Lower lobe of right lung (tissue), 2 donors: ENCODE measurements around the gene LECT2. TPM values are rescaled to one million over a fixed set of nuclear protein-coding genes. Genes with fewer than 3 reads are reported as not detected.
A peak's percentile ranks its signal among the peaks of the same experiment; 100 is the strongest.

Source experiments
- ATAC-seq, 2 donors: fragments of 200-7000 bp; cut with Tn5 transposase; one replicate each; pipeline ENCODE4 v1.9.1; 2020 to 2022; ENCODE audit warnings: mild to moderate bottlenecking in 2 of 2, moderate library complexity in 2 of 2
- DNase-seq: peaks from one replicate; pipeline ENCODE4 v3.0.0-alpha.2; 2020
- H3K27ac ChIP-seq: fragments of 200-600 bp; one replicate; pipeline ENCODE4 v1.8.0; 2022
- H3K27me3 ChIP-seq: fragments of 200-600 bp; one replicate; pipeline ENCODE4 v1.8.0; 2022; ENCODE audit warnings: low read depth
- H3K36me3 ChIP-seq: fragments of 200-600 bp; one replicate; pipeline ENCODE4 v1.8.0; 2022; ENCODE audit warnings: mild to moderate bottlenecking
- H3K4me1 ChIP-seq: fragments of 200-600 bp; one replicate; pipeline ENCODE4 v1.8.0; 2022
- H3K4me3 ChIP-seq: fragments of 200-600 bp; one replicate; pipeline ENCODE4 v1.8.0; 2022; ENCODE audit warnings: mild to moderate bottlenecking
- H3K9me3 ChIP-seq: fragments of 200-600 bp; one replicate; pipeline ENCODE4 v1.8.0; 2022
- intact Hi-C: fragments of 100-400 bp; cut with DNase I; formaldehyde crosslinking; loops from one replicate; pipeline ENCODE4 v1.11.0; 2022
- total RNA-seq: library from RNA; stranded (reverse); fragmentation: NEBNext Ultra II Directional; extraction: Animal tissue kit (Norgen Biotek cat#: 25700); gene quantifications from one replicate; pipeline ENCODE4 v1.2.1, GENCODE V29; 2021
- TF ChIP-seq, protein P1 (sequence below): fragments of 200-600 bp; IDR thresholded peaks from one replicate; pipeline ENCODE4 v1.8.0; 2022; ENCODE audit warnings: antibody characterized with exemption, mild to moderate bottlenecking
- donor health status: DM: no; HTN: yes; CAD: no; lungs with severe emphysema.

Gene LECT2
- total RNA-seq, 1 donor from 2014 or later = not detected

DNA sequence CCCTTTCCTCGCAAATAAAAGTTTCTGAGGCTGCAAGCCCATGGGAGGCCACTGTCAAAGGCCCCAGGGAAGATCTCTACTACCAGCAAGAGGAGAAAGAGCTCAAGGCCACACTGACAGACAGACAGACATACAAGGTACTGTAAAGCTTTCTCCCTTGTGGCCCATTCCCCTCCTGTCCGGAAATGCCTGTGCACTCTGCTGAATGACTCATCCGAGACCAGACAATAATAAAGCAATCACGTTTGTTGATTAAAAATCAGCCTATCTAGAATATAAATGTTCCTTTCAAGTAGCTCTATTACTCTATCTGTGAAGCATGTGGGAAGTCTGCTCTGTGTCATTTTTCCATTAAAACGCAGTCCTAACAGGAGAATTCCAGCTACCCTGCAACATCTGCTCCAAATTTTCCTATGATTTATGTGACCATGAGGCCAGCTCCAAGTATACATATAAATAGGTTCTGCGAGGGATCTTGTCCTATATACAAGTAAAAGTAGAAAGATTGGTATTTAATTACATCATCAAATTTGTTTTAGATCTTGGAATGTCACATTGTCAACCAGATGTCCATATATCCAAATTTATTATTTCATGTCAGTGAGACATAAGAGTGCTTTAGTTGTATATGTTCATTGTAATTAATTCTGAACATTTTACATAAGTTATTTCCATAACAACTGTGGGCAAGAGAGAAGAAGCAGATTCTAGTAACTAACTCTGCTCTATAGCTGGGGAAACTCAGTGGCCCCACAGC is 39.3 kb upstream of the LECT2 start:
- Histone ChIP-seq H3K4me3 (no peak overlapping the region), H3K27ac (no peak overlapping the region), H3K27me3 (no peaks in the 10 kb centered on the region), H3K9me3 (no peaks in the 10 kb centered on the region), H3K36me3 (no peaks in the 10 kb centered on the region), H3K4me1 (peaks cover 3% of the 10 kb centered on the region)
- TF ChIP-seq, protein P1, sequence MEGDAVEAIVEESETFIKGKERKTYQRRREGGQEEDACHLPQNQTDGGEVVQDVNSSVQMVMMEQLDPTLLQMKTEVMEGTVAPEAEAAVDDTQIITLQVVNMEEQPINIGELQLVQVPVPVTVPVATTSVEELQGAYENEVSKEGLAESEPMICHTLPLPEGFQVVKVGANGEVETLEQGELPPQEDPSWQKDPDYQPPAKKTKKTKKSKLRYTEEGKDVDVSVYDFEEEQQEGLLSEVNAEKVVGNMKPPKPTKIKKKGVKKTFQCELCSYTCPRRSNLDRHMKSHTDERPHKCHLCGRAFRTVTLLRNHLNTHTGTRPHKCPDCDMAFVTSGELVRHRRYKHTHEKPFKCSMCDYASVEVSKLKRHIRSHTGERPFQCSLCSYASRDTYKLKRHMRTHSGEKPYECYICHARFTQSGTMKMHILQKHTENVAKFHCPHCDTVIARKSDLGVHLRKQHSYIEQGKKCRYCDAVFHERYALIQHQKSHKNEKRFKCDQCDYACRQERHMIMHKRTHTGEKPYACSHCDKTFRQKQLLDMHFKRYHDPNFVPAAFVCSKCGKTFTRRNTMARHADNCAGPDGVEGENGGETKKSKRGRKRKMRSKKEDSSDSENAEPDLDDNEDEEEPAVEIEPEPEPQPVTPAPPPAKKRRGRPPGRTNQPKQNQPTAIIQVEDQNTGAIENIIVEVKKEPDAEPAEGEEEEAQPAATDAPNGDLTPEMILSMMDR = no peak
- ATAC-seq = no peak
- no peak for DNase-seq
- intact Hi-C loops = no loop called here

DNA sequence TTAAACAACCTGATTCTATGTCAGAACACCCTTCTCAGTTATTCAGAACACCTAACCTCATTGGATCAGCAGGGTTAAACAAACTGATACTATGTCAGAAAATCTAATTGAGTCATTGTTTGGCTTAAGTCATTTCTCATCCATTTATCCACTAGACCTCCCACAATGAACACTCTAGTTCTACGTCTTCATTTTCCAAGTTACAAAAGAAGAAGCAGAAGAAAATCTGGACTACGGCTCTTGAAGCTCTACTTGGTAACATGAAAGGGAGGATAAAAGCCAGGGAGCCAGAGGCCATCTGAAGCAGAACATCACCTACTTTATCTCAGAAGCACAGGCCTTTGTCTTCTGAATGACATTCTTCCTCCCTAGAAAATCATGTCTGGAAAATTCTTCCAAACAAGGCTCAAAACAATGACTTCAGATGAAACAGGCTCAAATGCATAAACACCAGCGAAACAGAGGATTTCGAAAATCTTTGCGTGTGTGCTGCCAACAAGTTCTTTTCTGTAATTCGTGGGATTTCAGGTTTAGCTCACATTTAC is 38.6 kb upstream of the LECT2 start:
- intact Hi-C loops = no loop called here
- Histone ChIP-seq H3K36me3 (no peaks in the 10 kb centered on the region), H3K4me3 (no peak overlapping the region), H3K27ac (no peak overlapping the region), H3K4me1 (no peaks in the 10 kb centered on the region), H3K27me3 (no peaks in the 10 kb centered on the region), H3K9me3 (no peaks in the 10 kb centered on the region)
- DNase-seq = no peak
- no peak for ATAC-seq
- TF ChIP-seq, protein P1 = no peak

GRCh38 chr5:135991429-135991828 is 36.6 kb upstream of the LECT2 start:
- DNase-seq (no peak), ATAC-seq (no peak)
- H3K27ac ChIP-seq = no peak overlapping the region
- H3K4me3 ChIP-seq = no peak overlapping the region
- intact Hi-C loops = no loop called here
- H3K9me3 ChIP-seq = no peaks in the 10 kb centered on the region
- TF ChIP-seq, protein P1 = no peak
- H3K4me1 ChIP-seq = no peaks in the 10 kb centered on the region
- no peaks in the 10 kb centered on the region for H3K36me3 ChIP-seq
- H3K27me3 ChIP-seq = no peaks in the 10 kb centered on the region

GRCh38 chr5:135990528-135991255 is 35.9 kb upstream of the LECT2 start:
- no peaks in the 10 kb centered on the region for H3K4me1 ChIP-seq
- TF ChIP-seq, protein P1 = no peak
- no peak overlapping the region for H3K27ac ChIP-seq
- intact Hi-C loops = no loop called here
- DNase-seq (no peak), ATAC-seq (peak; percentile 21 to 62)
- no peak overlapping the region for H3K4me3 ChIP-seq
- H3K27me3 ChIP-seq = no peaks in the 10 kb centered on the region
- no peaks in the 10 kb centered on the region for H3K9me3 ChIP-seq
- no peaks in the 10 kb centered on the region for H3K36me3 ChIP-seq

DNA sequence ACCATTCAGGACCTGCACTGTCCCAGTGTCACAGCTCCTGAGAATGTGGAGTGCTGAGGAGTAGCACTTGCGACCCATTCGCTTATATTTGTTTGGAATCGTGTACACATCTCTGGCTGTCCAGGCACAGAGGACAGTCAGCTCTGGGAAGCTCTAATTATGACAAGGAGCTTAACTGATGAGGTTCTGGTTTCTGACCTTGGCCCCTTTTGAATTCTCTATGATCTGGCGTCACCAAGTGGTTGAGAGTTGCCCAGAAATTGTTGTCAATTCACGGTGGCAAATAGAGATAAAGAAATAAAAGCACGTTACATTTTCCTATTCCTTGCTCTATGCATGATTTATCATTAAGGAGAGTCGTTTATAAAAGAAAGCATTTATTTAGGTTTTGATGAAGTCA is 34.9 kb upstream of the LECT2 start:
- DNase-seq = no peak
- Histone ChIP-seq H3K4me1 (no peaks in the 10 kb centered on the region), H3K27ac (no peak overlapping the region), H3K9me3 (no peaks in the 10 kb centered on the region), H3K4me3 (no peak overlapping the region), H3K27me3 (no peaks in the 10 kb centered on the region), H3K36me3 (no peaks in the 10 kb centered on the region)
- ATAC-seq = no peak
- TF ChIP-seq, protein P1 = no peak
- intact Hi-C loops = no loop called here
